Sigmoid colon (tissue), 4 donors: Measurements from ENCODE around the gene USH1C.

Experiments used
- EP300 ChIP-seq, 4 donors: sonication (generic); formaldehyde crosslinking; IDR thresholded peaks; one replicate each; pipeline ENCODE4 v1.6.1; 2017; ENCODE audit warnings: antibody characterized with exemption in 4 of 4
- POLR2A ChIP-seq, 2 donors: fragments of 450-650 bp; IDR thresholded peaks; one replicate each; pipeline ENCODE4 v1.6.1; 2016; ENCODE audit warnings: antibody characterized with exemption in 2 of 2, mild to moderate bottlenecking in 2 of 2, moderate library complexity in 2 of 2
- TF ChIP-seq, protein P1 (sequence below), 4 experiments: fragments of 450-650 bp in 3 of 4; fragments of 200-600 bp in 1 of 4; IDR thresholded peaks; one replicate each; pipeline ENCODE4 v1.5.1; 2016 to 2019; ENCODE audit warnings: antibody characterized with exemption in 4 of 4, mild to moderate bottlenecking in 3 of 4, moderate library complexity in 2 of 4

DNA sequence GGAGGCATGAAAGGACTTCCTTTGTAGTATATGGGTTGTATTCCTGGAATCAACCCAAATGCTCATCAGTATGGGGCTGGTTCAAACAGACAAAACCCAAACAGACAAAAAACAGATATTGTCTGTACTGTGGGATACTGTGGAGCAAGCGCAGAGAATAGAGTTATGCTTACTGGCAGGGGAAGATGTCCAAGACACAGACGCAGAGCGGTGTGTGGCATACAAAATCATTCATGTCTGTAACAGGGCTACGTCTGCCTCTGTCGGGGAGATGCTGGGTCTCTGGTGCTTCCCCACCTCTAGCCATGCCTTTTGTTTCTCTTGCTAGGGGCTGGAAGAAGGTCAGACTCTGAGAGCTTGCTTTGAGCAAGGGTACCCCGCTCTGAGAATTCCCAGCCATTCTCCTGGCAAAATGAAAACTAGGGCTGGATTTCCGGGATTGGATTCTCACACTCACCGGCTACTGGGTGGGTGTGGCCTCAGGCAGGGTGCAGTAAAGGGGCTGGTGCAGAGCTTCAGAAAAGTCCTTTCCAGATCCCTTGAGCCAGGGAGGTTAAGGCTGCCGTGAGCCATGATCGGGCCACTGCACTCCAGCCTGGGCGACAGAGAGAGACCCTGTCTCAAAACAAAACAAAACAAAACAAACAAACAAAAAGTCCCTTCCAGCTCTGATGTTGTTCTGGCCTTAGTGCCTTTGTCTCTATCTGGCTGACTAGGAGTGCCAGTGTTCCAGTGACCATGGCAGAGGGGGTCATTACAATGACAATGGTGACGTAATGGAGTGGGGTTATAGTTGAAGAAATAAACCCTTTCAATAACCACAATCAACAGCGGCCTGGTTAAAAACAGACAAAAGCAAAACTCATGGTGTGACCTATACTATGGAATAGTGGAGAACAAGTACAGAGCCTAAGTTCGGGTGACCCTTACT, 64.7 kb downstream of the USH1C start:
- TF ChIP-seq, protein P1, sequence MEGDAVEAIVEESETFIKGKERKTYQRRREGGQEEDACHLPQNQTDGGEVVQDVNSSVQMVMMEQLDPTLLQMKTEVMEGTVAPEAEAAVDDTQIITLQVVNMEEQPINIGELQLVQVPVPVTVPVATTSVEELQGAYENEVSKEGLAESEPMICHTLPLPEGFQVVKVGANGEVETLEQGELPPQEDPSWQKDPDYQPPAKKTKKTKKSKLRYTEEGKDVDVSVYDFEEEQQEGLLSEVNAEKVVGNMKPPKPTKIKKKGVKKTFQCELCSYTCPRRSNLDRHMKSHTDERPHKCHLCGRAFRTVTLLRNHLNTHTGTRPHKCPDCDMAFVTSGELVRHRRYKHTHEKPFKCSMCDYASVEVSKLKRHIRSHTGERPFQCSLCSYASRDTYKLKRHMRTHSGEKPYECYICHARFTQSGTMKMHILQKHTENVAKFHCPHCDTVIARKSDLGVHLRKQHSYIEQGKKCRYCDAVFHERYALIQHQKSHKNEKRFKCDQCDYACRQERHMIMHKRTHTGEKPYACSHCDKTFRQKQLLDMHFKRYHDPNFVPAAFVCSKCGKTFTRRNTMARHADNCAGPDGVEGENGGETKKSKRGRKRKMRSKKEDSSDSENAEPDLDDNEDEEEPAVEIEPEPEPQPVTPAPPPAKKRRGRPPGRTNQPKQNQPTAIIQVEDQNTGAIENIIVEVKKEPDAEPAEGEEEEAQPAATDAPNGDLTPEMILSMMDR (IDR thresholded peaks at IDR 0.05): no peak
- no peak for TF ChIP-seq POLR2A (IDR thresholded peaks at IDR 0.05)
- no peak for TF ChIP-seq EP300 (IDR thresholded peaks at IDR 0.05)
